ENCODE results near the gene SSTR4.

- TF ChIP-seq, protein P1, sequence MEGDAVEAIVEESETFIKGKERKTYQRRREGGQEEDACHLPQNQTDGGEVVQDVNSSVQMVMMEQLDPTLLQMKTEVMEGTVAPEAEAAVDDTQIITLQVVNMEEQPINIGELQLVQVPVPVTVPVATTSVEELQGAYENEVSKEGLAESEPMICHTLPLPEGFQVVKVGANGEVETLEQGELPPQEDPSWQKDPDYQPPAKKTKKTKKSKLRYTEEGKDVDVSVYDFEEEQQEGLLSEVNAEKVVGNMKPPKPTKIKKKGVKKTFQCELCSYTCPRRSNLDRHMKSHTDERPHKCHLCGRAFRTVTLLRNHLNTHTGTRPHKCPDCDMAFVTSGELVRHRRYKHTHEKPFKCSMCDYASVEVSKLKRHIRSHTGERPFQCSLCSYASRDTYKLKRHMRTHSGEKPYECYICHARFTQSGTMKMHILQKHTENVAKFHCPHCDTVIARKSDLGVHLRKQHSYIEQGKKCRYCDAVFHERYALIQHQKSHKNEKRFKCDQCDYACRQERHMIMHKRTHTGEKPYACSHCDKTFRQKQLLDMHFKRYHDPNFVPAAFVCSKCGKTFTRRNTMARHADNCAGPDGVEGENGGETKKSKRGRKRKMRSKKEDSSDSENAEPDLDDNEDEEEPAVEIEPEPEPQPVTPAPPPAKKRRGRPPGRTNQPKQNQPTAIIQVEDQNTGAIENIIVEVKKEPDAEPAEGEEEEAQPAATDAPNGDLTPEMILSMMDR (IDR thresholded peaks at IDR 0.05) = peak in 1 of 6 experiments; percentile 14
- TF ChIP-seq POLR2A (IDR thresholded peaks at IDR 0.05) = no peak
- TF ChIP-seq EP300 (IDR thresholded peaks at IDR 0.05) = no peak
These were observed 12.7 kb downstream of the SSTR4 start for GRCh38 chr20:23047738-23048214.

Data from upper lobe of left lung (tissue), 4 donors.